ENCODE measurements around the gene NCBP3.

Gene NCBP3

GRCh38 chr17:3845621-3846436 lies at the start of gene NCBP3 (continued):
- TF ChIP-seq TSHZ1 (tag by site-specific recombination; IDR thresholded peaks at IDR 0.05; ENCODE audit: borderline replicate concordance) (peak; percentile 56; the same call in 1 of the 2 replicates), ZNF623 (tag by site-specific recombination; IDR thresholded peaks at IDR 0.05) (no peak)

- Histone ChIP-seq H3K27ac (ENCODE audit: extremely low read depth, low read depth, low read length) (no peak overlapping the region), H3K4me1 (ENCODE audit: control insufficient read depth, insufficient read depth, low read length) (peaks cover 19% of the 10 kb centered on the region), H3K36me3 (ENCODE audit: control insufficient read depth in 2 of 2, insufficient read depth in 1 of 2, low read length in 2 of 2) (no peaks in the 10 kb centered on the region), H3K9me3 (ENCODE audit: control insufficient read depth, insufficient read depth, low read depth, low read length) (no peaks in the 10 kb centered on the region), H3K4me3 (ENCODE audit: low read depth, low read length) (no peak overlapping the region)
- POLR2A ChIA-PET: interaction anchor here (0.6 to 0.7 kb wide), 2 partner anchors 248 to 1895 kb away, joined by 4 to 5 read pairs; no protein-coding TSS in a partner anchor
- CTCF ChIA-PET: interaction anchor here (0.7 to 3.2 kb wide), 4 partner anchors 18 to 127 kb away, joined by 3 to 20 read pairs (median 11); partner anchors contain the start of gene NCBP3
- TF ChIP-seq ZNF600 (tag by site-specific recombination; IDR thresholded peaks at IDR 0.05): no peak
- TF ChIP-seq ZNF521 (tag by site-specific recombination; IDR thresholded peaks at IDR 0.05): no peak
- TF ChIP-seq SP7 (tag by site-specific recombination; IDR thresholded peaks at IDR 0.05): 0 out of 2 replicates have a peak, but pooled peaks have one; percentile 22
- TF ChIP-seq KLF1 (tag by site-specific recombination; IDR thresholded peaks at IDR 0.05): 0 out of 2 replicates have a peak, but pooled peaks have one; percentile 4
- no peak for TF ChIP-seq ATF2 (tag by site-specific recombination; IDR thresholded peaks at IDR 0.05; ENCODE audit: low read depth)
- TF ChIP-seq ZNF585B (tag by site-specific recombination; IDR thresholded peaks at IDR 0.05): no peak
These were observed 49.3 kb upstream of the NCBP3 start for GRCh38 chr17:3895354-3895753.

- Histone ChIP-seq H3K36me3 (ENCODE audit: control insufficient read depth in 2 of 2, insufficient read depth in 1 of 2, low read length in 2 of 2) (no peaks in the 10 kb centered on the region), H3K27ac (ENCODE audit: extremely low read depth, low read depth, low read length) (no peak overlapping the region), H3K4me3 (ENCODE audit: low read depth, low read length) (no peak overlapping the region), H3K9me3 (ENCODE audit: control insufficient read depth, insufficient read depth, low read depth, low read length) (no peaks in the 10 kb centered on the region), H3K4me1 (ENCODE audit: control insufficient read depth, insufficient read depth, low read length) (peaks cover 23% of the 10 kb centered on the region)
- ChIA-PET POLR2A (interaction anchor here (0.6 to 2.6 kb wide), 5 partner anchors 8 to 1894 kb away, joined by 3 to 13 read pairs (median 4); partner anchors contain the start of gene NCBP3), CTCF (interaction anchor here (0.6 to 3.2 kb wide), 8 partner anchors 12 to 128 kb away, joined by 3 to 20 read pairs (median 3); partner anchors contain the start of gene NCBP3)
- TF ChIP-seq ZNF211 (tag by site-specific recombination; IDR thresholded peaks at IDR 0.05; ENCODE audit: low read depth): no peak
- peak; percentile 43; the same call in 1 of the 2 replicates for TF ChIP-seq ZNF335 (tag by site-specific recombination; conservative IDR thresholded peaks at IDR 0.05)
- TF ChIP-seq KLF9 (tag by site-specific recombination; IDR thresholded peaks at IDR 0.05; ENCODE audit: low read depth): no peak
- TF ChIP-seq BCL6B (tag by site-specific recombination; IDR thresholded peaks at IDR 0.05): no peak
- no peak for TF ChIP-seq ZNF366 (tag by site-specific recombination; conservative IDR thresholded peaks at IDR 0.05)
- peak; percentile 62 for TF ChIP-seq ZSCAN16 (tag by site-specific recombination; IDR thresholded peaks at IDR 0.05)
- TF ChIP-seq ZNF639 (tag by site-specific recombination; IDR thresholded peaks at IDR 0.05): no peak
- TF ChIP-seq ZNF398 (tag by site-specific recombination; IDR thresholded peaks at IDR 0.05): peak; percentile 77
- no peak for TF ChIP-seq ZNF155 (tag by site-specific recombination; IDR thresholded peaks at IDR 0.05)
- TF ChIP-seq KLF1 (tag by site-specific recombination; IDR thresholded peaks at IDR 0.05): 0 out of 2 replicates have a peak, but pooled peaks have one; percentile 4
These were observed 48.9 kb upstream of the NCBP3 start for GRCh38 chr17:3894911-3895343.

Data from HEK293 (cell line).